ENCODE results near the gene SPATC1L. TPM values are rescaled to one million over a fixed set of nuclear protein-coding genes. Genes with fewer than 3 reads are reported as not detected.
"Not testable (repeated sequence)": the region's sequence is repeated elsewhere in the genome, so short reads cannot be mapped to it uniquely, and the experiment has no call there.

SPATC1L gene
- total RNA-seq, 1 donor from 2014 or later = 6.3 TPM

DNA sequence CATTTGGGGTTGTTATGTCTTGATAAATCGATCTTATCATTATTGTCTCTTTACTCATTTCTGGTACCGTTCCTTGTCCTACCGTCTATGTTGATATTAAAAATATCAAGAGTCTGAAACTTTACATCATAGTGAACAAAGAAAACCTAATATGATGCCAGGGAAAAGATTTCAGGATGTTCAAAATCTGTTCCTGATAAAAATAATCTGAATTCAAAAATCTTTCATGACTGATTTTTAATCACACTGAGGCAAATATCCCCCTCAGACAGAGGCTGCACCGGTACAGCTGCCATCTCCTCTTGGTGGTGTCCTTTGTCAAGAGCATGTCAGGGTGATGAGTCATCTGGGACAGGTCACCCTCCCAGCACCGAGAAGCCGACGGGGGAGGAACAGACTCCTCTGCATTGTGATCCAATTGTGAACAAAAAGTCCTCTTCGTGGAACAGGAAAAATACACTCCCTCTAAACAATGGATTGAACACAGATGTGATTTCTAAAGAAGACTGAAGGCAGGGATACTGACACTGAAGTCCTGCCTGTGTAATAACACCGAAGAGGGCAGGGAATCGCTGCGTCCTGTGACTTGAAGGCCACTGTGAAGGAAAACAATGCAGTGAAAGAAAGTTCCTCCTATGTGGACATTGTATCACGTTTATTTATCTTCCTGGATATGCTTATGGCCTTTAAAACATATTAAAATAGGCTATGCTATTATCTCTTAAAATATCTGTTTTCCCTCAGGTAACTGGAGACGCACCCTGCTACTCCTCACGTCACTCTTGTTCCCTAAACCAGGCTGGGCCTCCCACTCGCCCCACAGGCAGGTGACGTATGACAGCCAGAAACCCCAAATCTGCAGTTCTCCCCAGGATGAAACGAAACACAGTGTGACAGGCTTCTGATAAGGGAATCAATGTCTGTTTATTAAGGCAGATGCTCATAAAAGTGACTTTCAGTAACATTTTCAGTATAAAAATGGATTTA is 4.3 kb upstream of the SPATC1L start:
- intact Hi-C loops (cut with DNase I) = no loop called here
- DNase-seq (peak; percentile 70), ATAC-seq (ENCODE audit: poor library complexity) (peak; percentile 66)

DNA sequence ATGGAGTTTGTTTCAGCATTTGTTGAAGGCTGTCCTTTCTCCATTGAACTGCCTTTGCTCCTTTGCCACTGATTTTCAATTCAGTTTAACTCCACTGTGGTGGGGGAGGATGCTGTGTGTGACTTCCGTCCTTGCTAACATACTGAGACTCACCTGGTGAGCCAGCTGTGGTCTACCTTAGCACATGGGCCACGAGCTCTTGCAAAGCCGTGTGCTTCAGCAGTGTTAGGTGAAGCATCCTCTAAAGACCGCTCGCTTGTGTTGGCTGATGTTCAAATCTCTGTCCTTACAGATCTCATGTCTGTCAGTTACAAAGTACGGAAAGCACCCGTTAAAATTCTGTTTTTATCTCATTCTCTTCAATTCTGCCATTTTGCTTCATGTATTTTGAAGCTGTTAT is 3.6 kb upstream of the SPATC1L start:
- intact Hi-C loops (cut with DNase I) = no loop called here
- DNase-seq (peak; percentile 20), ATAC-seq (ENCODE audit: poor library complexity) (no peak)

DNA sequence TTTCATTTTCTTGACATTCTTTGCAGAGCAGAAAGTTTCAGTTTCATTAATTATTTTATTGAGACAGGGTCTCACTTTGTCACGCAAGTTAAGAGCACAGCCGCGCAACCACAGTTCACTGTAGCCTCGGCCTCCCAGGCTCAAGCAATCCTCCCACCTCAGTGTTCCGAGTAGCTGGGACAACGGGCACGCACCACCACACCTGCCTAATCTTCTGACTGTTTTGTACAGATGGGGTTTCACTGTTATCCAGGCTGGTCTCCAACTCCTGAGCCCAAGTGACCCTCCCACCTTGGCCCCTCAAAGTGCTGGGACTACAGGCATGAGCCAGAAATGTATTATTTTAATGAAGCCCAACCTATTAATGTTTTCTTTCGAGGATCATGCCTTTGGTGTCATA is 3.0 kb upstream of the SPATC1L start:
- intact Hi-C loops (cut with DNase I) = no loop called here
- DNase-seq = peak; percentile 27
- ATAC-seq (ENCODE audit: poor library complexity) = no peak

DNA sequence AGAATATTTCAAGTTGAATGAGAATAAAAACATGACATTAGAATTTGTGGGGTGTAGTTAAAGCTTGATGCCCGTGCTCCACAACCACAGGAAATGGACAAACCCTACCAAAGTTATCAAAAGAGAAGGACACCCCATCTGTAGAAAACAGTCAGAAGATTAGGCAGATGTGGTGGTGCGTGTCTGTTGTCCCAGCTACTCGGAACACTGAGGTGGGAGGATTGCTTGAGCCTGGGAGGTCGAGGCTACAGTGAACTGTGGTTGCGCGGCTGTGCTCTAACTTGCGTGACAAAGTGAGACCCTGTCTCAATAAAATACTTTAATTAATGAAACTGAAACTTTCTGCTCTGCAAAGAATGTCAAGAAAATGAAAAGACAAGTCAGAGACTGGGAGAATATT is 1.5 kb upstream of the SPATC1L start:
- intact Hi-C loops (cut with DNase I) = no loop called here
- DNase-seq = no peak
- ATAC-seq (ENCODE audit: poor library complexity) = no peak

DNA sequence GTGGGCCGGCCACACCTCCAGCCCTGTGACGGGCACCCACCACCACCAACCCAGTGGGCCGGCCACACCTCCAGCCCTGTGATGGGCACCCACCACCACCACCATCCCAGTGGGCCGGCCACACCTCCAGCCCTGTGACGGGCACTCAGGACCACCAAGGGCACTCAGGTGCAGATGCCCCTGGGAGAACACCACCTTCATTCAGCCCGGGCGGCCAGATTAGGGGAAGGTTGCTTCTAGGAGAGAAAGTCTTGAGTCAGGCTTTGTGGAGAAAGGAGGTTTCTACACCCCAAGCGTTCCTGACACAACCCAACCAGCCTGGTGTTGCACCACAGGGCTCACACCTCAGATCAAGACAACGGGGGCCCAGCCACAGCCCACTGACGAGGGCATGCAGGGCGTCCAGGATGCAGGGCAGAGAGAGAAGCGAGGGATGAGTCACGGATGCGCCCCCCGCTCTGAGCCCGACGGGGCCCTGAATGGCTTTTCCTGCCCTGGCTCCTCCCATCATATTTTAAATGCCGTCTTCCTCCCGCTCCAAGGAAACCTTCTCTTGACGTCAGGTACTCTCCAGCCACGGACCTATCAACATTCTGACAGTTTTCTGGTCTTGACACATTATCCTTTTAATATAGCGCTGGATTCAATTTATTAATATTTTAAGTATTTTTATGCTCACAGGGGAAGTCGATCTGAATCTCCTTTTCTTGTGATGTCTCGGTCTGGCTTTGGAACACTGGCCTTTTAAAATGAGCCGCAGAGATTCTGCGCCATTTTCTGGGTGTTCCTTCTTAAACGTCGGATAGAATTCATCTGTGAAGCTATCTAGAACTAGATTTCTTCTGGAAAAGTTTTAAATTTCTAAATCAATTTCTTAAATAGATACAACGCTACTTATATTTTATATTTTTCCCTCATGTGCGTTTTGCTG is 631 bp upstream of the SPATC1L start:
- DNase-seq (peak; percentile 93), ATAC-seq (ENCODE audit: poor library complexity) (peak; percentile 73)
- intact Hi-C loops (cut with DNase I) = no loop called here

DNA sequence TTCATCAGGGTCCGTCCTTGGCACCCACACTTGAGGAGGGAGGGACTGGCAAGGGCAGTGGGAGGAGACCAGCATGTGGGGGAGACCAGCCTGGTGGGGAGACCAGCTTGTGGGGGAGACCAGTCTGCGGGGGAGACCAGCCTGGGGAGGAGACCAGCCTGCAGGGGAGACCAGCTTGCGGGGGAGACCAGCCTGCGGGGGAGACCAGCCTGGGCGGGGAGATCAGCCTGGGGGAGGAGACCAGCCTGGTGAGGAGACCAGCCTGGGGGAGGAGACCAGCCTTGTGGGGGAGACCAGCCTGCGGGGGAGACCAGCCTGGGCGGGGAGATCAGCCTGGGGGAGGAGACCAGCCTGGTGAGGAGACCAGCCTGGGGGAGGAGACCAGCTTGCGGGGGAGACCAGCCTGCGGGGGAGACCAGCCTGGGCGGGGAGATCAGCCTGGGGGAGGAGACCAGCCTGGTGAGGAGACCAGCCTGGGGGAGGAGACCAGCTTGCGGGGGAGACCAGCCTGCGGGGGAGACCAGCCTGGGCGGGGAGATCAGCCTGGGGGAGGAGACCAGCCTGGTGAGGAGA is 836 bp downstream of the SPATC1L start:
- intact Hi-C loops (cut with DNase I); ATAC-seq (ENCODE audit: poor library complexity); DNase-seq: not testable (repeated sequence)

DNA sequence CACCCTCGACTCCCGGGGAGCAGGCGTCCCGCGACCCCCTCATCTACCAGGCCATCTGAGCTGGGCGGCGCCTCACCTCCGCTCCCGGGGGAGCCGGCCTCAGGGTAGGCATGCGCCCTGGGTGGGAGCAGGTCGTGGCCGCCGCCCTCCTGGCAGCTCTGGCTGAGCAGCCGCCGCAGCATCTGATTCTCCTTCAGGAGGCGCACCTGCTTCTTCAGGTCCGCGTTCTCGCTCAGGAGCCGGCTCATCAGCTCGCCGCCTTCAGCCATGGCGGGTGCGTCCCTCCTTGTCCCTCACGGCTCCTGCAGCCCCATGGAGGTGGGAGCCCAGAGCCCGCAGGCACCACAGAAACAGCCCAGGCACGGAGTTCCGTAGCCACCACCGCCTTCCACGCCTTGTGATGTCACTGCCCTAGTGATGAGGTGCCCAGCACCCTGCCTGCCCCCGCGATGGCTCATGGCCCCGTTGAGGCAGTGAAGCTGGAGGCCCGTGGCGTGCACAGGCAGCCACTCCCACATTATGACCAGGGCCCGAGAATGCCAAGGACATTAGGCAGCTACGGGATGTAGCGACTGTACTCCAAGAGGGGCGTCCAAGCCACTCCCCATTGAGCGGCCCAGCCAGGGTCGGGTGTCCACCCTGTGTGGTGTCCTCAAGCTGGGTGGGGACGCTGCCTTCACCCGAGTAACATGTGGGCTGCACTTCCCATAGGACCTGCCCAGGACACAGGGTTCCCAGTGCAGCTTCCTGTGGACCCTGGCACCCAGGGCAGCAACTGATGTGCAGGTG is 1.5 kb downstream of the SPATC1L start:
- intact Hi-C loops (cut with DNase I) = no loop called here
- ATAC-seq (ENCODE audit: poor library complexity) (no peak), DNase-seq (peak; percentile 66)

DNA sequence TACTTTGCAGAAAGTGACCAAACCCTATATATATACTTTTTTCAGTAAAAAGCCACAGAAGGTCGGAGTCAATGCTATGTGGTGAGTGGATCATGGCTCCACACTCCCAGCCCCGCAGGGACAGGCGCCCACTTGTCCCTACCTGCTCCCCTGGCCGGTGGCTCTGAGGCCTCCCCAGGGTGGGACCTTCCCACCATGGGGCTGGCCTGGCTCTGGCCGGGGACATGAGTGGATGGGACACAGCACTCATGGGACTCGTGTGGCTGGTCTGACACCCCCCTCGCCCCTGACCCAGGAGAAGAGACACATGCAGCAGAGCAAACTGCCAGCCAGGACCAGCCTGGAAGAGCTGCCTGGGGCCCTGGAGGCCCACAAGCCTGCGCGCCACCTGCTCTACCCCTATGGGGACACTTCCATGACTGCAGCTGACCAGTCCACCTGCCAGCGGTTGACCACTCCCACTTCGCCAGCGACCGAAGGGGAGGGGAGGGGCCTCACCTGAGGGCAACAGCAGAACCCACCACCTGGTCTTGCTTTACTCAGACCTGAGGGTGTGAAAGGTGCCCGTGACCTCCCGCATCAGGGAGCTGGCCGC is 2.2 kb downstream of the SPATC1L start:
- intact Hi-C loops (cut with DNase I) = no loop called here
- peak; percentile 40 for DNase-seq
- no peak for ATAC-seq (ENCODE audit: poor library complexity)

DNA sequence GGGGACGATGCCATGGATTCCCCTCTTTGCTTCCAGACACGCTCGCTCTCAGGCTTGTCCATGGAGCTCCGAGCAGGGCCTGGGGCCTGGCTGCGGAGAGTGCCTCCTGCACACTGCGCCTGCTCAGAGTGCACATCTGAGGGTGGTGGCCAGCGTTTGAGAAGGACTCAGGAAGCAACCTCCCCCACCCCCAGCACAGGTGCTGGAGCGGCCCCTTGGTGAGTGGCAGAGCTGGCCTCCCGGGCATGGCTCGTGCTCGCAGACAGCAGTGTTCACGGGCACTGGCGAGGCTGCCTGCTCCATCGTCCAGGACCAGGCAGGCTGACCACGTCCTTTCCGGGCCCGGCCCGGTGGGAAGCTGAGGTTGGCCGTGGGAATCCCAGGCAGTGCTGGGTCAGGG is 2.8 kb downstream of the SPATC1L start:
- DNase-seq (peak; percentile 24), ATAC-seq (ENCODE audit: poor library complexity) (no peak)
- intact Hi-C loops (cut with DNase I) = no loop called here

DNA sequence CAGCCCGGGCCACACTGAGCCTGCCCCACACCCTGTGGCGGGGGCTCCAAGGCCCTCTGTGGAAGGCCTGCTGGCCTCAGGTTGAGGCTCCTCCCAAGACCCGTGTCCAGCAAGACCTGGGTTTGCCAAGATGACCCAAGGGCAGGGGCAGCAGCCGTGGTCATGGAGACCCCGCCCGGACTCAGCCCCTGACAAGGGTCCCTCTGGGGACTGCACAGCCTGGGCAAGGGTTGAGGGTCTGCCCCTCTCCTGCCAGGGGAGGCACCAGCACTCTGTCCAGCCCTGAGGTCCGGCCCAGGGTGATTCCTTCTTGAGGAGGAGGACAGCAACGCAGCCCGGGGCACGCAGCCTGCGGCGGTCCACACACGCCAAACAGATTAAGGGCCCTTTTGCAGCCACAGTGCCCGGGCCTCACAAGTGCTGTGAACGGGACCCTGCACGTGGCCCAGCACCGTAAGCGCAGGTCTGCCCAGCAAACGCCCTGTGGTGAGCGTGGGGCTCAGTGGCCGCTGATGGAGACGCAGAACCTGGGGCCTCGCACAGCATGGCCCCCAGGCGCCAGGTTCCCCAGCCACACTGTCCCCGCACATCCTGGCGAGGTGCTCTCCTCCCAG is 3.4 kb downstream of the SPATC1L start:
- intact Hi-C loops (cut with DNase I) = no loop called here
- ATAC-seq (ENCODE audit: poor library complexity) (no peak), DNase-seq (peak; percentile 47)

DNA sequence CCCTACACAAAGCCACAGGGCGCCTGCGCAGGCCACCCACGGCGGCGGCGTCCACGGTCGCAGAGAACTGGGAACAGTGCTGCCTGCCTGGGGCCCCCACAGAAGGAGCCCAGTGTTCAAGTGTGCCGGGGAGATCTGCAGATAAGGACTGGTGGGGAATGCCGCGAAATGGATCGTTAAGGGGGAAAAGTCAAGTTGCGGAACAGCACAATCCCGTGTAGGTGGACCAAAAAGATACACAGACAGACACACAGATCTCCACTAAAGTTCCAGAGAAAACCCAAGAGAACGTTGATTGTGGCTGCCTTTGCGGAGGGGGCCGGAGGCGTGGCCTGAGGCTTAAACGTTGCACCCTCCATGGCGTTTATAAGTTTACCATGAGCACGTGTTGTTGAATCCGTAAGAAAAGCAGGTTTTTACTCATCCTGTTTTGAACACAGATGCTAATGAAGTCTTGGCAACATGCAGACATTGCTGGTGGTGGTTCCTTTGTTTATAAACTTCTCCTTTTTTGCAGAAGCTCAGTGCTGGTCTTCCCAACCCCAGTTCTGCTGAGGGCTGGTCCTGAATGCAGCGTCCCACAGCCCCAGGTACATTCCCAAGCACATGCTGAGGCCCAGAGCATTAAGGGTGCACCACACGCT is 4.1 kb downstream of the SPATC1L start:
- ATAC-seq (ENCODE audit: poor library complexity) (no peak), DNase-seq (peak; percentile 30)
- intact Hi-C loops (cut with DNase I) = no loop called here

DNA sequence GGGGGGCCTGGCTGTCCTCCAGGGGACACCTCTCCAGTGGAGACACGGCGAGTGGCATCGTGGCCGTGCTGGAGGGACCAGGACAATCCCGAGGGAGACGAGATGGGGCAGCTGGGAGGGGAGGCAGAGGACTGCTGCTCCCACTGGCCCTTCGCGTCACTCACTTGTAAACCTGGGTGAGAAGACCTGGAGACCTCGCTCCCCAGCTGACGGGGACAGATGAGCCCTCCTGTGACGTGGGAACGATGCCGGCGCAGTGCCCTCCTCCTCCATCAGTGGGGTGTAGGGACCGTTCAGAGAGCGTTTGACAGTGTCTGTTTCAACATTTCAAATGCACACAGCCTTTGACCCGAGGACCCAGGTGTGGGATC is 4.6 kb downstream of the SPATC1L start:
- intact Hi-C loops (cut with DNase I) = no loop called here
- DNase-seq (peak; percentile 26), ATAC-seq (ENCODE audit: poor library complexity) (no peak)

DNA sequence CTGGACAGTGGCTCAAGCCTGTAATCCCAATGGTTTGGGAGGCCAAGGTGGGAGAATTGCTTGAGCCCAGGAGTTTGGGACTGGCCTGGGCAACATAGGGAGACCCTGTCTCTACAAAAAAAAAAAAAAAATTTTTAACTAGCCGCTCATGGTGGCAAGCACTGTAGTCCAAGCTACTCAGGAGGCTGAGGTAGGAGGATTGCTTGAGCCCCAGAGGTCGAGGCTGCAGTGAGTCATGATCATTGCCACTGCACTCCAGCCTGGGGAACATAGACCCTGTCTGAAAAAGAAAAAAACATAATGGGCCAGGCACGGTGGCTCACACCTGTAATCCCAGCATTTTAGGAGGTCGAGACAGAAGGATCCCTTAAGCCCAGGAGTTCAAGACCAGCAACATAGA is 5.3 kb downstream of the SPATC1L start:
- intact Hi-C loops (cut with DNase I) = no loop called here
- no peak for ATAC-seq (ENCODE audit: poor library complexity)
- no peak for DNase-seq

DNA sequence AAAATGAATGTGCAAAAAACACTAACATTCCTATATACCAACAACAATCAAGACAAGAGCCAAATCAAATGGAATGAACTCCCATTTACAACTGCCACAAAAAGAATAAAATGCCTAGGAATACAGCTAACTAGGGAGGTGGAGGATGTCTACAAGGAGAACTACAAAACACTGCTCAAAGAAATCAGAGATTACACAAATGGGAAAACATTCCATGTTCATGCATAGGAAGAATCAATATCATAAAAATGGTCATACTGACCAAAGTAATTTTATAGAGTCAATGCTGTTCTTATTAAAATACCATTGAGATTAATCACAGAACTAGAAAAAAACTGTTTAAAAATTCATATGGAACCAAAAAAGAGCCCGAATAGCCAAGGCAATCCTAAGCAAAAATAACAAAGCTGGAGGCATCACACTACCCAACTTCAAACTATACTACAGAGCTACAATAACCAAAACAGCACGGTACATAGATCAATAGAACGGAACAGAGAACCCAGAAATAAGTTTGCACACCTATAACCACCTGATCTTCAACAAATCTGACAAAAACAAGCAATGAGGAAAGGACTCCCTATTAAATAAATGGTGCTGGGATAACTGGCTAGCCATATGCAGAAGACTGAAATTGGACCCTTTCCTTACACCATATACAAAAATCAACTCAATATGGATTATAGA is 7.7 kb downstream of the SPATC1L start:
- DNase-seq; intact Hi-C loops (cut with DNase I); ATAC-seq (ENCODE audit: poor library complexity): not testable (repeated sequence)

DNA sequence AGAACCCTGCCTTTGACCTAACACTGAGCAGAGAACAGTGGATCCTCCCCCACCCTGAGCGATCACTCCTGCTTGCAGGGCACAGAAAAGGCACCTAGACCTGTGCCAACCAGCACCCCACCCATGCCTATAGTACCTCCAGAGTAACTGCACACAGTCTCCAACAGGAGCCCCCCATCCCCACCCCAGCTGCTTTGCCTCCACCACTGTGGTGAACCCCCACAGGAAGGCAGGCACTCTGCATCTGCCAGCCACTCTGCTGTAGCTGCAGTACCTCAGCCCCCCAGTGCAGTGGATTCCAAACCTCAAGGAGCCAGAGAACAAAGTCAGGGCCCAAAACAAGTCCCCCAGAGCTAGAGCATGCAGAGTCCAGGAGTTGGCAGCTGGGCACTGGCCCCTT is 10.7 kb downstream of the SPATC1L start:
- no peak for ATAC-seq (ENCODE audit: poor library complexity)
- peak; percentile 9 for DNase-seq
- intact Hi-C loops (cut with DNase I) = no loop called here

DNA sequence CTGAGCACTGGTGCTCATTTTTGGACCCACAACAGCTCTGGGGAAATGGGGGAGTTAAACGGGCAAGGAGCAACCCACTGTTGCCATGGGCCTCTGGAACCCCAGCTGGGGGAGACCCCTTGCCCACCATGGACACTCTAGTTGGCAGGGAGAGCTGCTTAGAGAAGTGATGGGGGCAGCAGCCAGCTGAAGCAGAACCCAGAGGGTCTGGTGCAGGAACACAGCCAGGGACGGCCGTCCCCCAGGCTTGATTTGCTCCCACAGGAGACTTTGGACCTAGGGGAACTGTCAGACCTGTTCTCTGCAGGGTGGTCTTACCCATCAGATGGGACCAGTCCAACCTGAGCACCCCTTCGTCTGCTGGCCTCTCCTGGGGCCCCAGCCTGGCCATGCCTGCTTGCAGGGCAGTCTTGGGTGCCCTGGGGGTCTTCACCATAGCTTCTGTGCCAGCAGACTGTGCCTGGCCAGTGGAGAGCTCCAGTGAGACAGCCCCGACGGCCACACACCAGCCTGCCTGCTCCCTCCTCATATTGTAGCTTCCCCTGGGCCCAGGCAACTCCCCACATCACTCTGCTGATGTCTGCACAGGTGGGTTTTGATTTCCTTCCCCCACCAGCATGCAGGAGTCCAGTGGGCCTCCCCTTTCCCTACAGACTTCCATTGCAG is 11.3 kb downstream of the SPATC1L start:
- ATAC-seq (ENCODE audit: poor library complexity) (no peak), DNase-seq (peak; percentile 14)
- intact Hi-C loops (cut with DNase I) = no loop called here
